ENCODE data around the gene FHOD3.

GRCh38 chr18:36814994-36815393, 517.5 kb downstream of the FHOD3 start:
- TF ChIP-seq ZNF17 (CRISPR knock-in tag; IDR thresholded peaks at IDR 0.05) (no peak), ZNF782 (CRISPR knock-in tag; IDR thresholded peaks at IDR 0.05; ENCODE audit: borderline replicate concordance) (no peak), ZBTB38 (CRISPR knock-in tag; IDR thresholded peaks at IDR 0.05) (no peak), CTCF (CRISPR knock-in tag; IDR thresholded peaks at IDR 0.05) (no peak), ZNF276 (CRISPR knock-in tag; IDR thresholded peaks at IDR 0.05; ENCODE audit: low read depth) (no peak), ZSCAN22 (CRISPR knock-in tag; IDR thresholded peaks at IDR 0.05) (no peak), SPEN (CRISPR knock-in tag; IDR thresholded peaks at IDR 0.05; ENCODE audit: low read depth) (no peak), POLR2A (IDR thresholded peaks at IDR 0.05; ENCODE audit: insufficient read depth in 1 of 2, low read depth in 2 of 2, low read length in 2 of 2) (no peak), ARID2 (CRISPR knock-in tag; IDR thresholded peaks at IDR 0.05; ENCODE audit: borderline replicate concordance) (no peak), ZNF614 (CRISPR knock-in tag; IDR thresholded peaks at IDR 0.05; ENCODE audit: borderline replicate concordance) (no peak), TCF7L2 (IDR thresholded peaks at IDR 0.05; ENCODE audit: low read depth, low read length) (no peak)

Measured in HepG2 (cell line).